Transverse colon (tissue), 3 donors: ENCODE results near the gene FKBP15.

Experiments used
- EP300 ChIP-seq: sonication (generic); formaldehyde crosslinking; IDR thresholded peaks from one replicate; pipeline ENCODE4 v1.6.1; 2017; ENCODE audit warnings: antibody characterized with exemption, low read depth
- POLR2A ChIP-seq: fragments of 450-650 bp; IDR thresholded peaks from one replicate; pipeline ENCODE4 v1.6.1; 2016; ENCODE audit warnings: antibody characterized with exemption, mild to moderate bottlenecking, moderate library complexity
- POLR2AphosphoS5 ChIP-seq, 3 donors: sonication (generic); formaldehyde crosslinking; IDR thresholded peaks; one replicate each; pipeline ENCODE4 v1.6.1; 2016; ENCODE audit warnings: antibody characterized with exemption in 3 of 3

- no peak for TF ChIP-seq POLR2A
- no peak for TF ChIP-seq POLR2AphosphoS5 (IDR thresholded peaks at IDR 0.05)
- TF ChIP-seq EP300: no peak
These were observed 91.2 kb downstream of the FKBP15 start for GRCh38 chr9:113129884-113130283.
